ENCODE measurements around the gene AKNA.

GRCh38 chr9:114335745-114336144 lies 52.0 kb downstream of the AKNA start:
- TF ChIP-seq CTCF (IDR thresholded peaks at IDR 0.05) (no peak), POLR2AphosphoS5 (IDR thresholded peaks at IDR 0.05; ENCODE audit: insufficient read depth in 1 of 2, low read depth in 1 of 2) (no peak)

Measured in vagina (tissue), 2 donors.